Loucy (cell line): ENCODE data around the gene ASB1.

Source experiments
- CTCF ChIP-seq: fragments of 200-600 bp; sonication (generic); conservative IDR thresholded peaks from 2 replicates; pipeline ENCODE4 v1.5.1; 2014; ENCODE audit warnings: mild to moderate bottlenecking, antibody characterized with exemption, low read length
- EZH2phosphoT487 ChIP-seq: fragments of 200-600 bp; IDR thresholded peaks from 2 replicates; pipeline ENCODE4 v1.6.1; 2018; ENCODE audit warnings: antibody characterized with exemption, mild to moderate bottlenecking, moderate library complexity, borderline replicate concordance

- TF ChIP-seq CTCF (no peak), EZH2phosphoT487 (no peak)
Observed at GRCh38 chr2:238440767-238441166, 14.0 kb downstream of the ASB1 start.
